NOMO-1 treated with dmso at 0.1 percent for 144 hours (cell line): ENCODE results near the gene KLB.

Experiments used
- DNase-seq: peaks from one replicate; lab custom pipeline; 2025; ENCODE audit not compliant: unreplicated experiment; lab: John Stamatoyannopoulos, UW

KLB gene

DNA sequence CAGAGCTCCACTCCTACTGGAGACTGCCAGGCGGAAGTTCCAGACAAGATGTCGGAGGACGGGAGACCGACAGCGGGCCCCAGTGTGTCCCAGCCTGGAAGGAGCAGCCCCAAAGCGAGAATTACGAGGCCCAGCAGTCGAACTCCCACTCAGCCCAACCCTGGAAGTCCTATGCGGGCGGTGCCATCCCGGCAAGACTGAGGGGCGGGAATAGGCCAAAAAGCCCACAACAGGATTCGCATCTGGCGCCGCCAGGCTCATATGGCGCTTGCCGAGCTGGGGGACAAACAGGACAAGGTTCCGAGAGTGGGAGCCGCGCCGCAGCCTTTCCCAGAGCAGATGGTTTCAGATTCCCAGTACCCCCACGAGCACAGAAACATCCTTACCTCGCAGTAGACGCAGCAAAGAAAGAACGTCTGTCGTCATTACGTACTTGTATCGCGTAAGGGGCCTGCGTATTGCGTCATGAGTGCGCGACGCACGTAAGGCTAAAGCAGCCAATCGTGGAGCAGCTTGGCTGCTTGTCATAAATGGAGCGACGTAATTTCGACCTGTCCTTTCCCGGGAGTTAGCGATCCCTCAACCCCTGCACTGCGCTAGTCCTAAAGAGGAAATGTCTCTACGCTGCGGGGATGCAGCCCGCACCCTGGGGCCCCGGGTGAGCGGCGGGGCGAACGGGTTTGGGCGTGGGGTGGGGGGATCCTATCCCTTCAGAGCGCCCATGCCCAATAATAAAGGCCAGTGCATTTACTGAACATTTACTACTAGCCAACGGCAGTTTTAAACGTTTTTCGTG lies 52.0 kb downstream of the KLB start, which contains the start of the genes LIAS and RPL9:
Gene LIAS (plus strand): TSS at position 552 of the 796 bp plus-strand sequence. CDS start 62 bp downstream, at position 614.
Gene RPL9 (minus strand): TSS at position 418 of the 796 bp plus-strand sequence. CDS start 483 bp downstream, outside the sequence.
- DNase-seq = peak; percentile 94

DNA sequence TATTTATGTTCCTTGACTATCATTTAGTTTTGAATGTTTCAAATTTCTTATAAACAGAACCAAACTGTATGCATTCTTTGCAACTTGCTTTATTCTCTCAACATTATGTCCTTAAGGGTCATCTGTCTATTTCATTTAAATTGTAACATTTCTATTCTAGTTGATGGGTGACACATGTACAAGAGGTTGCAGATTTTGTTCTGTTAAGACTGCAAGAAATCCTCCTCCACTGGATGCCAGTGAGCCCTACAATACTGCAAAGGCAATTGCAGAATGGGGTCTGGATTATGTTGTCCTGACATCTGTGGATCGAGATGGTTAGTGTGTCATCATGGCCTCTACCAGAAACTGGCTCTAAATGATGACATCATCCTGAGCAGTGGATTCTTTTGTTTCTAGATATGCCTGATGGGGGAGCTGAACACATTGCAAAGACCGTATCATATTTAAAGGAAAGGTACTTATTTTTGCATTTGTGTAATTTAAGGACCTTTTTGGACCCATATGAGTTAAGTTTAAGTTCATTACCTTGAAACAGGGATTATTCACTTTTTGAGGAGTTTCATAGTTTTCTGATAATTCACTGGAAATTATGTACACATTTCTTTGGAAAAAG lies 58.3 kb downstream of the KLB start:
- DNase-seq = peak; percentile 26

DNA sequence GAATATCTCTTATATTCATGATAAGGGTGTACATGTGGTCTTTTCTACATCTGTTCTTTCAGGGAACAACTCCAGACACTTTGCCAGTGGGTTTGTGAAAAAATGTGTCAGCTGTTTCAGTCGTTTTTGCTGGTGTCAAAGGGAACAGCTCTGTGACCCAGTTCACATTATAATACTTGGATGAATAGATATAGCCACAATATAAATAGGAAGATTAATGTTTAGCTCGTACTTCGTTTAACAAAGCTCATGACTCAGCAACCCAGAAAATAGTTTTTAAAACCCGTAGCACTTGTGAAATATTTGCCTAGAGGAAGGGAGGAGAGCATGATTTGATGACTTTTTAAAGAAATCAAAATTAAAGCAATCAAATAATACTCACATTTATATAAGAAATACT lies 60.0 kb downstream of the KLB start:
- no peak for DNase-seq

DNA sequence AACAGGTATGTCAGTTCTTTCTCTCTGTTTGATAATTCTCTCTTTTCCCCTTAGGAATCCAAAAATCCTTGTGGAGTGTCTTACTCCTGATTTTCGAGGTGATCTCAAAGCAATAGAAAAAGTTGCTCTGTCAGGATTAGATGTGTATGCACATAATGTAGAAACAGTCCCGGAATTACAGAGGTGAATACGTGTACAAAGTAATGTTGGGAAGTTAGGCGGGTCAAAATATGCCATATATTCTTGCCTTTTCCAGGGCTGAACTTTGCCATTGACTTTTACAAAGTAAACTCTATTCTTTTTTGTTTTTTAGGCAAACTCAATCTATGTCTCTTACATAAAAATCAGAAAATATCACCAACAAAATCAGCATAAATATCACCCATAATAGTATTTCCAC lies 60.7 kb downstream of the KLB start:
- no peak for DNase-seq

DNA sequence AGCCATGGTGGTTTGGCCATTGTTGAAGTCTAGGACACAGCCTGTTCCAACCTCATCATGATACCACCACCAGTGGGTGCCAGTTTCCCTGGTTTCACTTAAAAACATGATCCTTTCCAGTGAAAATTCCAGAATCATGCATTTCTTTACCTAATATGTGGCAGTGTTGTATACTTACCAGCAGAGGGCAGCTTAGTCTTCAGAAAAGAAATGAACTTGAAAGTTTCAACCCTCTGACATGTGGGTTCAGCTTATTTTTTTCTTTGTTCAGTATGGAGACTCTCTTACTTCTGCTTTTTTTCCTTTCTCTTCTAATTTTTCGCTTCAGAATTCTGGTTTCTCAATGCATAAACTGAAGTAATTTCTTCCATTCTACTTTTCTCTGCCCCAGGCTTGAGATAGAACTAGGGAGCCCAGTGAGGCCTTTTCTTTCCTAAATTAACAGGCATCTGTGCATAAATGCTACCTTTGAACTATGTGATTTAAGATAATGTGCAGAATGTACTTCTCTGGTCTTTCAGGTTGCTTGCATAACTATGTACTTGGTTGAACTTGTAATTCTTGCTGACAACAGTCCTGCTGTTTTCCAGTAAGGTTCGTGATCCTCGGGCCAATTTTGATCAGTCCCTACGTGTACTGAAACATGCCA lies 62.8 kb downstream of the KLB start:
- peak; percentile 76 for DNase-seq

DNA sequence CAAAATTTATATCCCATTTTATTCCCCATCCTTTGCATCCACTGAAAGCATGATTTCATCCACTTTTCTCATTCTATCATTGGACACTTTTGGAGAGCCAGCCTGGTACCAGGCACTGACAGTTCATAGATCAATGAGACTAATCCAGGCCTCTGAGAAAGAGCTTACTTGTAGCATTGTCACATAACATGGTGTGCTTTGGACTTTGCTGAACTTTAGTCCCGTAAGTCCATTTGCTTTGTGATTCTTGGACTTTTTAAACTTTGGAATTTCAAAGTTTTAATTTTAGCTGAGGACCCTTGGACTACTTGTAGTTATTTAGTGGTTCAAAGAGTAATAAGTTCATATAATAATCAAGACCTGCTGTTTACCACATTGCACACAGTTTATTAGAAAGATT lies 63.7 kb downstream of the KLB start:
- DNase-seq = no peak

DNA sequence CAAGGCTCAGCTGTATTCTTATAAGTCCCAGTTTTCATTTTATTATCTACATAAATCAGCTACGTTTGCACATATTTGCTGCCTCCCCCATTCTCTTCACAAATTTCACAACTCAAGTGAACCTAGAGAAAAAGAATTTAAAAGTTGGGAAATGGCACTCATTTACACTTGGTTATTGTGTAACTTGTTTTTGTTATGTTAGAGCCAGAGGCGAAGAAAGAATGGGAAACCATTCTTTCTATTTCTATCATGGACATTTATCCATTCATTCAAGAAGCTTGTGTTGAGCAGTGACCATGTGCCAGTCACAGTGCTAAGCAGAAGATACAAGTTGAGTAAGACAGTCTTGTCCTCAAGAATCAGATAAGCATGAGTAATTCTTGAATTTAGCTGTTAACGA lies 65.7 kb downstream of the KLB start:
- DNase-seq = no peak

DNA sequence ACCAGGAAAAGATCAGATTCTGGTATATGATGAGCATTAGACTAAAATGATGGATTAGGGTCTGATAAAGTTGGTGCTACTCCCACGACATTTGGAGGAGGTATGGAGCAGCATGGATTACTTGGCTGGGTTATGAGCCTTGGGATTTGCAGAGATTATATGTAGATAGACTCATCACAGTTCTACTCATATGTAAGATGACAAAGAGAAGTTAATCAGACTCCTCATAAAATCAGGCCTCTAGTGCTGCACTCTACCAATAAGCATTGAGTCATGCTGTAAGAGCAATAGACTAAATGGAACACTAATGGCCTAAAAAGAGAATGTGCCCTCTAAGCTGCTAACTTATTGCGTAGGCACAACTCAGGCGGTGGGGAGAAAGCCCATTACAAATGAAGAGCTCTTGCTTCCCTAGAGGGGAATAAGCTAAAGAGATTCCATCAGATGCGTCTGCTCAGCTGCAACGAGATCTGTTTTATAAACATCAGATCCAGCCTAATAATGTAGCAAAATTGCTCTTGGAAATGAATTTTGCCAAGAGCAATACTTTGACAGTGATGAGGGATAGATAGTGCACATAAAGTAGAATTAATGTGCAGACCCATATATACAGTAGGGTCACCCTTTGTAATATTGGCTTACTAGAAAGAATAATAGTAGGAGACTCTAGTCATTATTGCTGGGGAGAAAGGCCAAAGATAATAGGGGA lies 69.6 kb downstream of the KLB start:
- DNase-seq = no peak

DNA sequence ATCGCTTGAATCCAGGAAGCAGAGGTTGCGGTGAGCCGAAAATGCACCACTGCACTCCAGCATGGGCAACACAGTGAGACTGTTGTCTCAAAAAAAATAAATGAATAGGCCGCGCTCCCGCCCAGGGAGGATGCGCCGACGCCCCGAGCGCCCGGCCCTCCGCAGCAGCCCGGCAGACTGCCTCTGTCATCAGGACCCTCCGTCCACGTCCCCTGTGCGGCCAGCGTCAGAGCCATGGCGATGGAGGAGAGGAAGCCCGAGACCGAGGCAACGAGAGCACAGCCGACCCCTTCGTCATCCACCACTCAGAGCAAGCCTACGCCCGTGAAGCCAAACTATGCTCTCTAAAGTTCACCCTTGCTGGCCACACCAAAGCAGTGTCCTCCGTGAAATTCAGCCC lies 73.5 kb downstream of the KLB start:
- DNase-seq = no peak

DNA sequence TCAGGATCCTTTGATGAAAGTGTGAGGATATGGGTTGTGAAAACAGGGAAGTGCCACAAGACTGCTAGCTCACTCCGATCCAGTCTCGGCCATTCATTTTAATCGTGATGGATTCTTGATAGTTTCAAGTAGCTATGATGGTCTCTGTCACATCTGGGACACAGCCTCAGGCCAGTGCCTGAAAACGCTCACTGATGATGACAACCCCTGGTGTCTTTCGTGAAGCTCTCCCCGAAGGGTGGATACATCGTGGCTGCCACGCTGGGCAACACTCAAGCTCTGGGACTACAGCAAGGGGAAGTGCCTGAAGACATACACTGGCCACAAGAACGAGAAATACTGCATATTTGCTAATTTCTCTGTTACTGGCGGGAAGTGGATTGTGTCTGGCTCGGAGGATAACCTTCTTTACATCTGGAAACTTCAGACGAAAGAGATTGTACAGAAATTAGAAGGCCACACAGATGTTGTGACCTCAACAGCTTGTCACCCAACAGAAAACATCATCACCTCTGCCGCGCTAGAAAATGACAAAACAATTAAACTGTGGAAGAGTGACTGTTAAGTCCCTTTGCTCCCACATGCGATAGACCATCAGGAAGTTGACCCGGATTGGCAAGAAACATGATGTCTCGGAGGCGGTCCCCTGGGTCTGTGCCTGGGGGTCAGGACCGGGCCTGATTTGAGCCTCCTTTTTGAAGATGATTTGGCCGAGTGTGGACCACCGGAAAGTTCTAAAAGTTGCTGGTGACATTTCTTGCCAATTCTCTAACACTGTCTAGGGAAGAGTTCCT lies 74.4 kb downstream of the KLB start:
- peak; percentile 46 for DNase-seq

DNA sequence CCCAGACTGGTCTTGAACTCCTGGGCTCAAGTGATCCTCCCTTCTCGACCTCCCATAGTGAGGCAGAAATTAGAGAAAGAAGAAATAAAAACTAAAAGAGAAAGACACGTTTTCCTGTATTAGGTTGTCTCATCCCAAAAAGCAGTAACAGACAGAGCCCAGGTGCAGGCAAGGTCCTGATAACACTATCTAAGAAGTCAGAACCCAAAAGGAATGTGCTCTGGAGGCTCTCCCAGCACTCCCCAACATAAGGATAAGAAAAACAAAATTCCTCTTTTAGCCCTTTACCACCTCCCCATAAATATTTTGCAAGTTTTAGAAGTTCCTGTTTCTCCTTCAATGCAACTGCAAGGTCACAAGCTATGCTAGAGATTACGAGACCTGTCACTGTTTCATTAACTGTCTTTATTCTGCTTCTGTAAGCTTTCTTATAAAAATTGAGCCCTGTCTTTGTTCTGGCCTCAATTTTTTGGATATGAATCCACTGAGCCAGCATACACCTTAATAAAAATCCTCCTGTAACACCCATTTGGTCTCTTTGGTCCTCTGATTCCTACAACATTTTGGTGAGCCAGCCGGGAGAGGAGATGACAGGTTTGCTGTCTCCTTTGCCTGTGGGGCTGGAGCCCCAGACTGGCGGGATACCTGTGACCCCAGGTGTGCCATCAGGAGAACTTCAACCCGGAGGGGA lies 78.0 kb downstream of the KLB start:
- peak; percentile 51 for DNase-seq

DNA sequence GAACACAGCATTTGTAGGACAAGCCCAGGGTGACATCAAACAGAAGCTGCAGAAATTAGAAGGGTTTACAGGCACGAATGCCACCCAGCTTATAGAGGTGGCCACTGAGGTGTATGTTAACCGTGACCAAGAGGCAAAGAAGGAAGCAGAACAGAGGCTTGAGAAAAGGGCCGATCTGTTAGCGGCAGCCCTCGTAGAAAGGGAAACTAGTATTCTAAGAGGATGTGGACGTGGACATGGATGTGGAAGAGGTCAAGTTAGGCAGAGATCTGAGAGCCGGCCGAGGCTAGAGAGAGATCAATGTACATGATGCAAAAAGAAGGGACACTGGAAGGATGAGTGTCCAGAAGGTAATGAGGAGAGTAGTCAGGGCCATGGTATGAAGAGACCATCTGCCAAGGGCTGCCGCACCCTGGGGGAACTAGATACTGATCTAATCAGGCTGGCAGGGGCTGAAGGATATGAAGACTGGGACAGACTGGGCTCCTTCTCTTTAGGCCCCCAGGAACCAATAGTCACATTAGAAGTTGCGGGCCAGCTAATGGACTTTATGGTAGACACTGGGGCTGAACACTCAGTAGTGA lies 79.6 kb downstream of the KLB start:
- peak; percentile 4 for DNase-seq

DNA sequence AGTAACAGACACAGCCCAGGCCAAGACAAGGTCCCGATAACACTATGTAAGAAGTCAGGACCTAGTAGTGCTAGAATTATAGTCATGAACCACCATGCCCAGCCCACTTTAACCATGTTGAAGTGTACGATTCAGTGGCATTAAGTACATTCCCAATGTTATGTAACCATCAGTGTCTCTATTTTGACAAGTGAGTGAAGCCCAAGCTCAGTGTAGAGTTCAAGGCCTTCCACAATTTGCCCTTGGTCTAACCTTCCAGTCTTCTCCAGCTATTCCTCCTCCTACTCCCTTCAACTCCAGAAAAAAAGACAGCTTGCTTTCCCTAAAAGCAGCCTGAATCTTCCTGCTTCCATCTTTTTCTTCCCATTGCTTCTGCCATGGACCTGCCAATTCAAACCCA lies 83.6 kb downstream of the KLB start:
- no peak for DNase-seq

DNA sequence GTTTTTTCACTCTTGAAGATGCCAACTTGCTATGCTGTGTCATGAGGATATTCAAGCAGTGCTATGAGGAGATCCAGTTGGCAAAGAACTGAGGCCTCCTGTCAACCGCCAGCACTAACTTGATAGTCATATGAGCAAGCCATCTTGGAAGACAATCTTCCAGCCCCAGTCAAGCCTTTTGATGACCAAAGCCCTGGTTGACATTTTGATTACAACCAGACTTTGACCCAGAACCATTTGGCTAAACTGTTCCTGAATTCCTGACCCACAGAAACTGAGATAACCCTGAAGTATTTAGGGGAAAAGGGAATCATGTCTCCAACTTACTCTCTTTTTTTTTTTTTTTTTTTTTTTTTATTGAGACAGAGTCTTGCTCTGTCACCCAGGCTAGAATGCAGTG lies 87.6 kb downstream of the KLB start:
- no peak for DNase-seq

DNA sequence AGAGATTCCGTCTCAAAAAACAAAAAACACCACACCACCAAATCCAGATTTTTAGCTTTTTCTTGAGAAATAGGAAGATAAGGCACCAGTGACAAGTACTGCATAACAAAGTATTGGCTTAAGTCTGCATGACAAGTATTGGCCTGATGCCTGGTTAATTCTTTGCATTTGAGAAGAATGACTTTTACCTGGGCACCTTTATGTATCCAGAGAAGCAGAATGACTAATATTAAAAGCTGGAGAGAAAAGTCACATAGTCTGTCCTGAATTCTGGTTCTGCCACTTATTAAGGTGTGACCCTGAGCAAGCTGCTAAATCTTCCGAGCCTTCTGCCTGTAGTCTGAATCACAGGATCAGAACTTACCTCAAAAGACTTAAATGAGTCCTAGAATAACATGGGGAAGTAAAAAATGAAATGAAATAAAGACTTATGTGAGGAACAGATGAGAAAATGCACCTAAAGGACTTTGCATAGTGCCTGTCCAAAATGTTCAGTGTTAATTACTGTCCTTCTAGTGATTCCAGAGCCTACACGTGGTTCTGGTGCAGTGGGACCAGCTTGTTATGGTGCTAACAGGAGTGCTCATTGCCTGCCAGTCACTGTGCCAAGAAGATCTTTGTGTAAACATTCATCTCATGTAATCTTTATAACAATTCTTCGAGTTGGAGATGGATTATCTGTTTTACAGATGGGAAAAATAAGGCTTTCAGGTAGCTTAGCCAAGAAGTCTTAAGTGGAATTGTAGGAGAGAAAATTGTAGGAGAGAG lies 88.9 kb downstream of the KLB start:
- no peak for DNase-seq

DNA sequence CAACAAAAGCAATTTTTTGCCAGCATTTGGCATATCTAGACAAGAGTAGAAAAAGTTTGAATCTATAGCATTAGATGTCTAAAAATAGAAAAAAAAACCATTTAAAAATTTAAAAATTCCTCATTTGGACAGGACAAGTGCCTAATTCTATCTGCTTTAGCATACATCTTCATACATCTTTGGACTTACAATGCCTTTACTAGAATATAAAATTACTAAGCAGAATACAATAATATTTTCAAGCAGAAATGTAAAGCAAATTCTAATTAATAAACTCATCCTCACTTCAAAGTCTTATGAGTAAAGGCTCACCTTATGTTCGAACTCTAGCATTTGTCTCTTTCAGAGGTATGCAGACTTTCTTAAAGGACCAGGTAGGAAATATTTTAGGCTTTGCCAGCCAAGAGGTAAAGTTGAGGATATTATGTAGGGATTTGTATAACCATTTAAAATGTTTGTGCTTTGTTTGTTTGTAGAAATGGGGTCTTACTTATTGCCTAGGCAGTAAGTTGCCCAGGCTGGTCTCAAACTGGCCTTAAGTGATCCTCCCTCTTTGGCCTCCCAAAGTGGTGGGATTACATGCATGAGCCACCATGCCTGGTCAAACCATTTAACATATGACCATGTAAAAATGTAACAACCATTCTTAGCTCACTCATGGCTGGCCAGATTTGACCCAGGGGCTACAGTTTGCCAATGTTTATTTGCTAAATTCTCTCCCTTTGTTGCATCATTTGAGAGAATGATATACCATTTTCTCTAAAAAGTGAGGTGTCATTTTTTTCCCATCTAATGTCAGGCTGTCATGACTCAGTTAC lies 91.4 kb downstream of the KLB start:
- no peak for DNase-seq

DNA sequence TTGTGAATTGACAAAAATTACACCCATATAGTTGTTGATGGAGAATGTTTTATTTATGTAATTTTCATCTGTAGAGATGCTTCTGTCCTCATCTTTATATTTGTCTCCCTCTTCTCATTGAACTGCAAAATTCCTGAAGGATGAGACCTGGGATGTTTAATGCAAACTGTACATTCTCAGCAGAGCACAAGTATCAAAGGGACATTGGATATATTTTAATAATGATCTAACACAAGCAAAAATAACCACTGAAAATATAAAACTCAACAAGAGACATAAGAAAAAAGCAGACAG lies 91.9 kb downstream of the KLB start:
- DNase-seq = no peak
